NCI-H128 (cell line): Measurements from ENCODE around the gene GATAD2A.
A peak's percentile ranks its signal among the peaks of the same experiment; 100 is the strongest.

ENCODE experiments used
- DNase-seq: peaks from one replicate; lab custom pipeline; 2025; ENCODE audit not compliant: unreplicated experiment; lab: John Stamatoyannopoulos, UW

Gene GATAD2A

DNA sequence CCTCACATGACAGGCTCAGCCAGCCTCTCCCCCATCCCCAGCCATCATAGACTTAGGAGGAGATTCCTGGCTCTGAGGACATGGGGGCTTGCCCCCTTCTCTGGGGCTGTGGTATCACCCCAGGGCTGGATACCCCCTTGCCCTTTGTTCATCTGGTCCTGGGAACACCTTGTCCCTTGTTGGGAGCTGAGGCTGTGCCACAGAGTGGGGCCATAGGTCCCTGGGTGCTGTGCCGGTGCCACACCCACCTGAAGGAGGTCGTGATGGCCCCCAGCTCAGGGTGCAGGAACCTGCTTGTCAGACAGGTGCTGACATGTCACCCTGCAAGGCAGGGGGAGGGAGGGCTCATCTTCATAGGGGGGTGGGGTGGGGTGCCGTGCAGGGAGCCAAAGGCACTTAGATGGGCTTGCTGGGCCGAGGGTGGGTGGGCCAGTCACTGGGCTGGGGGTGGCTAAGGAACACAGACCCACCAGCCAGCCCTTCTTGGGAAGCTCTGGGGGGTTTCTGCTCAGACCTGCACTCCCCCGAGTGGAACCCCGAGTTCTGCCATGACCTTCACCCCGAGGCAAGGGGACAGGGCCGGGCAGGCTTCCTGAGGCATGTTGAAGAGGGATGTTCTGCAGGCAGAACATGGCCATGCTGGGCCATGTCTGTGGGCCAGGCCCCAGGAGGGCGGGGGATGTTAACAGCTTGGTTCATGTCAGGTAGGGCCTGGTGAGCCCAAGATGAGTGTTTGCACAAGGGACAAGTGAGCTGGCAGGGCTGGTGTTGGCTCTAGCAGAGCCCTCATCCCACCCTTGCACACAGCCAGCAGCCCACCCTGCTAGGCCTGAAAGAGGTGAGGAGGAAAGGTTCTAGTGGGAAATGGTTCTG lies 81.8 kb downstream of the GATAD2A start:
- DNase-seq = no peak

- DNase-seq = no peak
Measured at GRCh38 chr19:19487950-19488874, 82.7 kb downstream of the GATAD2A start.

GRCh38 chr19:19488875-19489690 lies 83.6 kb downstream of the GATAD2A start:
- DNase-seq = no peak

- no peak for DNase-seq
Measured at GRCh38 chr19:19489804-19490204, 84.3 kb downstream of the GATAD2A start.

DNA sequence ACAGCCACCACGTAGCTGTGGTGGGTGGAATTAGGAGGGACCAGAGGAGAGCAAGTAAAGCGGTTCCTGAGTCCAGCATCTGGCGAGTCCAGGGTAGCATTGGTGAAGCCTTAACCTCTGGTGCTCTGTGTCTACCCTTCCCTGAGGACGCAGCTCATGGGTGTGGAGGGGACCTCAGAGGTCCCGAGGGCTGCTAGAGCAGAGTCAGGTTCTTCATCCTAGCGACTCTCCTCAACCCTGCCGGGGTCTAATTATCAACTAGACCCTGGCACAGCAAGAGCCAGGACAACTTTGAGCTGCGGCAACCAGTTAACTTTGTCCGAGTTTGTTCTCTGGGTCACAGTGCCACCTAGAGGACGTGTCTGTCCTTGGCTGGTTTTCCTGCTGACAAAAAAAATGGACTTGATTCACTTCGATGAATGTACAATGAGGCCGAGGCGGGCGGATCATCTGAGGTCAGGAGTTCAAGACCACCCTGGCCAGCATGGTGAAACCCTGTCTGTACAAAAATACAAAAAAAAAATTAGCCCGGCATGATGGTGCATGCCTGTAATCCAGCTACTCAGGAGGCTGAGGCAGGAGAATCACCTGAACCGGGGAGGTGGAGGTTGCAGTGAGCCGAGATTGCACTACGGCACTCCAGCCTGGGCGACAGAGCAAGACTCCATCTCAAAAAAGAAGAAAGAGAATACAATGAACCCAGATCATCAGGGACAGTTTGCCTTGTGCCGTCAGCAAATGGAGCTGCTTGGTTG lies 84.9 kb downstream of the GATAD2A start:
- DNase-seq = peak; percentile 57

DNA sequence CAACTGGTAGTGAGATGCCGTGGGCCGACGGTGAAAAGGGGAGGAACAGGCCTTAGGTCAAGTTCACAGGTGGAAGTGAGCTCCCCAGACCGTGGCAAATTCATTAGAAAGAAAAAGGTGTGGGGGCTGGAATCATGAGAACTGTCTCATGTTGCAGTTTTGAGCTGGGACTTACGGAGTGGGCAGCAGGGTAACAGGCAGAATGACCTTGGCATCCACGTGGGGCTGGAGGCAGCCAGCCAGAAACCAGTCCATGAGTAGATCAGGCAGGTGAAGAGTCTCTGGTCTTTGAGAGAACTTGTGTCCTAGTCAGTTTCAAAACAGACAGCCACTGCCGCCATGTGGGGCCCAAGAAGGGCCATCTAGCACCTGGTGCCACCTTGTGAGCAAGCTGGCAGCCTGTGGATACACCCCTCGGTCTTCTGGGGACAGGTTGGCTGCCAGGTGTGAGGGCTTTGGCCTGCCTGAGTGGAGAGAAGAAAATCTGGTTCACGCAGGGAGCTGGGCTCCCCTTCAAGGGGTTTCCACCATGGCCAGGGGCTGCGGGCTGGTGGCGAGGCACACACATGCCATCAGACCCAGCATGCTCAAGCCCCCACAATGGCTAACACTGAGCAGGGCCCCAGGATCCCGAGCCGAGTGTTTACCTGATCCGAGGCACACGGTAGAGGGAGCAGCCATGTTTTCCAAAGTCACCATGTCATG lies 86.0 kb downstream of the GATAD2A start:
- no peak for DNase-seq

DNA sequence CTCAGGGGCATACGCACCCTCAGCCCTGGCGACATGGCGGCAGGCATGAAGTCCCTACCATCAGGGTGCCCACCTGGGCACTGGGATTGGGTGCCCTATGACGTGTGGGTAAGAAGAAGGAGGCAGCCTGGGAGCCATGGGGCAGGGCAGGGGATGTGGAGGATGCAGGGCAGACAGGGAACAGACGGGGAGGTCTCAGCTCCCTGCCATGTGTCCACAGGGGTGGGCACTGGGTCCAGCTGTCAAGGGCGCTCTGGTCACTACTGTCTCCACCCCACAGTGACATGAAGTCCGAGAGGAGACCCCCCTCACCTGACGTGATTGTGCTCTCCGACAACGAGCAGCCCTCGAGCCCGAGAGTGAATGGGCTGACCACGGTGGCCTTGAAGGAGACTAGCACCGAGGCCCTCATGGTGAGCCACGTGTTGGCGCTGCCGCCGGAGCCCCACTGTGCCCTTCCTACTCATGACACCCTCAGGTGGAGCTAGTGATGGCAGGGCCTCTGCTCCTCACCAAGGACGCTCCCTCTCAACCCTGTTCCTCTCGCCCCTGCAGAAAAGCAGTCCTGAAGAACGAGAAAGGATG lies 86.6 kb downstream of the GATAD2A start:
- DNase-seq = no peak

GRCh38 chr19:19493841-19494546 lies 88.5 kb downstream of the GATAD2A start:
- DNase-seq = no peak

GRCh38 chr19:19495614-19496603 lies 90.4 kb downstream of the GATAD2A start:
- no peak for DNase-seq

DNA sequence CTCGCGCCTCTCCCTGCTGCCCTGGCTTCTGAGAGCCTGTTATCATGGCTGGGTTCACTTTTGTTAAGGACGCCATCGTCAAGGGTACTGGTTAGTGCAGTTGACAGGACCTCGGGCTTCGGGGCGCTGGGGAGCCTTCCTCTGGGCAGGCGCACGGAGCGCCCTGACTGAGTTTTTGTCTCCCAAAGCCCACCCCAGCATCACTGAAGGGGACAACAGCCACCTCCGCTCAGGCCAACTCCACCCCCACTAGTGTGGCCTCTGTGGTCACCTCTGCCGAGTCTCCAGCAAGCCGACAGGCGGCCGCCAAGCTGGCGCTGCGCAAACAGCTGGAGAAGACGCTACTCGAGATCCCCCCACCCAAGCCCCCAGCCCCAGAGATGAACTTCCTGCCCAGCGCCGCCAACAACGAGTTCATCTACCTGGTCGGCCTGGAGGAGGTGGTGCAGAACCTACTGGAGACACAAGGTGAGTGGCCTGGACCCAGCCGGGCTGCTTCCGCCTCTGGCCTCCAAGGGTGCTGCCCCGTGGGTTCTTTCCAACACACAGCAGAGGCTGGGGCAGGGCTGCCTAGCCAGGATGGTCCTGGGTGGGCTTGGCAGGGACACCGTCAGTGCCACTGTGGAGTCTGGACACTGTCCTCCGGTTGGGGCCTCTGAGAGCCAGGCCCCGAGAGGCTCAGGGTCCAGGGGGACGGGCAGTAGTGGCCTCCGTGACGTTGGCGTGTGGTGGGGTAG lies 92.9 kb downstream of the GATAD2A start:
- DNase-seq = no peak

- no peak for DNase-seq
Measured at GRCh38 chr19:19499272-19499995, 94.0 kb downstream of the GATAD2A start.

DNA sequence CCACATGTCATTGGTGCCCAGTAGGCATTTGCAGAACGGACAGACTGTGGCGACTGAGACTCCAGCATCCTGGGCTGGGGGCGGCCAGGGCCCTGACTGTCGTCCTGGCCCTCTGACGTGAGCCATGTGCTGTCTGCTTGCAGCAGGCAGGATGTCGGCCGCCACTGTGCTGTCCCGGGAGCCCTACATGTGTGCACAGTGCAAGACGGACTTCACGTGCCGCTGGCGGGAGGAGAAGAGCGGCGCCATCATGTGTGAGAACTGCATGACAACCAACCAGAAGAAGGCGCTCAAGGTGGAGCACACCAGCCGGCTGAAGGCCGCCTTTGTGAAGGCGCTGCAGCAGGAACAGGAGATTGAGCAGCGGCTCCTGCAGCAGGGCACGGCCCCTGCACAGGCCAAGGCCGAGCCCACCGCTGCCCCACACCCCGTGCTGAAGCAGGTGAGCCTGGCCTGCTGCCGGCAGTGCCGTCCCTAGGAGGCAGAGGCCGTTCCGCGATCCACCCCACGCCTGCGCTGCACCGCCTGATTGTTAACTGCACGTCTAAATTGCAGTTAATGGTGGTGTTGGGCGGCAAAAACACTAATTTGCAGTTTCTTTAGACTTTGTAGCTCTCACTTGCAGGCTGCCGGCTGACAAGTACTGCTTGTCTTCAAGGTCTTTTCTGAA lies 95.6 kb downstream of the GATAD2A start:
- no peak for DNase-seq

GRCh38 chr19:19501798-19502197 lies 96.3 kb downstream of the GATAD2A start:
- DNase-seq = no peak

DNA sequence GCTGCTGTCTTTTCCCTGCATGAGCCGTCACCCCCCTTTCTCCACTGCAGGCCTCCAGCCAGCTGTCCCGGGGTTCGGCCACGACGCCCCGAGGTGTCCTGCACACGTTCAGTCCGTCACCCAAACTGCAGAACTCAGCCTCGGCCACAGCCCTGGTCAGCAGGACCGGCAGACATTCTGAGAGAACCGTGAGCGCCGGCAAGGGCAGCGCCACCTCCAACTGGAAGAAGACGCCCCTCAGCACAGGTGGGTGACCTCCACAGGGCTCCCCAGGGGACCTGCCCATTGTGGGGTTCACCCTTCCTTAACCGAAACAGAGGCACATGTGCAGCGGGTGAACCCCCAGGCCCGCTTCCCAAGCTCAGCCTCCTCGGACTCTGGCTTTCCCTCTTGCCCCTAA lies 96.8 kb downstream of the GATAD2A start:
- no peak for DNase-seq

DNA sequence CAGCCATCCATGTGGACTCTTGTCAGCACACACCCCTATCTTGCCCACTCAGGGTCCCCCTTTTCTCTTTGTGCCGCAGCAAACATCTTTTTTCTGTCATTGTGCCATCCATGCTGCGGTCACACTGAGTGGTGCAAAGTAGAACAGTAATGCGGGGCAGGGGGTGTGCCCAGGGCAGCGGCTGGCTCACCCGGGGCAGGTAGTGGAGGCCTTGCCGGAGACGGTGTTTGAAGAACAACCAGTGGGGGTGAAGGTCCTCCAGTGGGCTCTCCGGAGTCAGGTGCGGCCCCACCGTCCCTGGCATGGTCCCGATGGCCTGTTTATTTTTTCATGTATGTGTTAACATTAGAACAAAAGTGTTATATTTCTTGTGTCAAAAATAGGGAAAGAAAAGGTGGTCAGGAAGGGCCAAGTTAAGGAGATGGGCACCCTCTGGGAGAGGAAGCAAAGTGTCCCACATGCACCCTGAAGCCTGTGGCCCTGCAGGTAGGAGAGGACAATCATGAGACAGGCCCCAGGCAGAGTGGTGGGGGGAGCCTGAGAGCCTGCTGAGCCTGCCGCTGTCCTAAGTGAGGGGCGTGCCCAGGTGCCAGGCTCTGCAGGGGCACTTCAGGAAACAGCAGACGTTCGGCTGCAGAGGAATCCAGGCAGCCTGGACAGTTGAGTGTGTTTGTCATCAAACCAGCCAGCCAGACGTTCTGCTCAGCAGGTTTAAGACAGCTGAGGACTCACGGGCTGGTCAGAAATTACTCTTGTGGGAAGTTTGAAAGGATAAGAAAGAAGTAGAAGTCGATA lies 97.5 kb downstream of the GATAD2A start:
- no peak for DNase-seq
